GM12891 (cell line): Measurements from ENCODE around the gene VMAC.

Source experiments
- PAX5 ChIP-seq: IDR thresholded peaks from 2 replicates; pipeline ENCODE4 v1.6.1; 2011; ENCODE audit warnings: low read length, moderate library complexity, mild to moderate bottlenecking; ENCODE audit not compliant: insufficient read depth, severe bottlenecking
- POLR2A ChIP-seq: IDR thresholded peaks from 2 replicates; pipeline ENCODE4 v1.6.1; 2011; ENCODE audit warnings: low read depth, low read length, control low read depth
- POLR2AphosphoS5 ChIP-seq: IDR thresholded peaks from 2 replicates; pipeline ENCODE4 v1.6.1; 2011; ENCODE audit warnings: low read depth, low read length, control low read depth
- POU2F2 ChIP-seq: IDR thresholded peaks from 2 replicates; pipeline ENCODE4 v1.6.1; 2011; ENCODE audit warnings: low read depth, mild to moderate bottlenecking, control low read depth, low read length, moderate library complexity
- SPI1 ChIP-seq: IDR thresholded peaks from 2 replicates; pipeline ENCODE4 v1.6.1; 2011; ENCODE audit warnings: low read depth, low read length, control low read depth
- TAF1 ChIP-seq: IDR thresholded peaks from 2 replicates; pipeline ENCODE4 v1.6.1; 2011; ENCODE audit warnings: low read depth, low read length, control low read depth

DNA sequence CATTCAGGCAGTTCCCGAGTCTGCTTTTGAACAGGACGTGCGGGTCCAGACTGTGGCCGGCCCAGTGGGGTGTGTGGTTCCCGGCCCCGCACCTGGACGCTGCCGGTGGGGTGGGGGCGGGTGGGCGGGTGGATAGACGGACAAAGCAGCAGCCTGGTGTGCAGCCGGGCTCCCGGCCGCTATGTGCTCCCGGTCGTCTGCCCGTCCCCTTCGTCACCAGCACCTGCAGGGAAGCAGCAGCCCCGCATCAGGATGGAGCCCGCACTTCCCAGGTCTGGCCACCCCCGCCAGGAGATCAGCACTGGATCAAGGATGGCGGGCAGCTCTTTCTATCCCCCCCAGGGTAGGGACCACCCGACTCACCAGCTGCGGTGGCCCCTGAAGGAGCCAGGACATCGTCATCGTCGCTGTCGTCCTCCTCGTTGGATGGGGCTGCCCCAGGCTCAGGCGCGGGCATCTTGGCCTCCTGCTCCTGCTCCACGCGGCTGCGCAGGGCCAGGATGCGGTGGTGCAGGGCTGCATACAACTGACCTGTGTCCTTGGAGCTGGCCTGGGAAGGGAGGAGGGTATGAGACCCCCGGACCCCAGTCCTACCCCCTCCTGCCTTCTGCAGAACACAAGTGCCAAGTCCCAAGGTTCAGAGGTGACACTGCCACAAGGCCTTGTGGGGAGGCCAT is 12.9 kb downstream of the VMAC start:
- TF ChIP-seq POLR2A (no peak), TAF1 (no peak), POLR2AphosphoS5 (no peak), PAX5 (no peak), SPI1 (no peak), POU2F2 (no peak)
